Subcutaneous adipose tissue (tissue), 4 donors: ENCODE measurements around the gene RANBP9. TPM values are rescaled to one million over a fixed set of nuclear protein-coding genes. Genes with fewer than 3 reads are reported as not detected.

Experiments used
- CTCF ChIP-seq: fragments of 450-650 bp; IDR thresholded peaks from one replicate; pipeline ENCODE4 v1.5.1; 2016; ENCODE audit warnings: low read depth, mild to moderate bottlenecking, control low read depth, antibody characterized with exemption, moderate library complexity
- total RNA-seq, 4 donors: library from RNA; depleted of rRNA; stranded (reverse); fragments of >200 nt; gene quantifications; one replicate each; pipeline ENCODE4 v1.1.0, GENCODE V29; 2016

The RANBP9 gene
- total RNA-seq, 4 donors from 2014 or later: 35.2 to 63.3 (median 52.1) TPM

- no peak for TF ChIP-seq CTCF
Measured at GRCh38 chr6:13663986-13664385, 47.6 kb downstream of the RANBP9 start.

- no peak for TF ChIP-seq CTCF
Measured at GRCh38 chr6:13662651-13663334, 48.8 kb downstream of the RANBP9 start.

GRCh38 chr6:13661647-13662046 is 50.0 kb downstream of the RANBP9 start:
- no peak for TF ChIP-seq CTCF

GRCh38 chr6:13660893-13661292 is 50.7 kb downstream of the RANBP9 start:
- no peak for TF ChIP-seq CTCF

- TF ChIP-seq CTCF: no peak
Measured at GRCh38 chr6:13660273-13660672, 51.4 kb downstream of the RANBP9 start.

- no peak for TF ChIP-seq CTCF
Measured at GRCh38 chr6:13655700-13656099, 55.9 kb downstream of the RANBP9 start.

GRCh38 chr6:13654496-13654895 is 57.1 kb downstream of the RANBP9 start:
- TF ChIP-seq CTCF: no peak
